NT2/D1 (cell line): ENCODE measurements around the gene SBF2.

ENCODE experiments used
- DNase-seq: peaks from one replicate; pipeline ENCODE4 v3.0.0-alpha.2; 2011; ENCODE audit warnings: low read depth, low spot score
- H3K27me3 ChIP-seq: 2 replicates; pipeline ENCODE4 v1.6.0; 2011; ENCODE audit warnings: mild to moderate bottlenecking; ENCODE audit not compliant: insufficient read length, insufficient read depth
- H3K36me3 ChIP-seq: 2 replicates; pipeline ENCODE4 v1.6.1; 2011; ENCODE audit warnings: mild to moderate bottlenecking, low read length, mixed read lengths; ENCODE audit not compliant: insufficient read depth, insufficient read length
- H3K4me1 ChIP-seq: 2 replicates; pipeline ENCODE4 v1.5.1; 2011; ENCODE audit not compliant: insufficient read depth, insufficient read length
- H3K4me3 ChIP-seq: 2 replicates; pipeline ENCODE4 v1.5.1; 2011; ENCODE audit warnings: low read depth; ENCODE audit not compliant: insufficient read length
- H3K9ac ChIP-seq: 2 replicates; pipeline ENCODE4 v1.6.0; 2011; ENCODE audit warnings: low read depth; ENCODE audit not compliant: insufficient read length
- H3K9me3 ChIP-seq: 2 replicates; pipeline ENCODE4 v1.5.1; 2011; ENCODE audit warnings: mild to moderate bottlenecking, low read length; ENCODE audit not compliant: insufficient read depth
- SUZ12 ChIP-seq: IDR thresholded peaks from 2 replicates; pipeline ENCODE4 v1.6.1; 2011; ENCODE audit not compliant: insufficient read length, insufficient read depth; ENCODE audit errors: extremely low read depth
- YY1 ChIP-seq: IDR thresholded peaks from 2 replicates; pipeline ENCODE4 v1.6.1; 2011; ENCODE audit not compliant: insufficient read length, insufficient read depth
- ZNF274 ChIP-seq: IDR thresholded peaks from 2 replicates; pipeline ENCODE4 v1.6.1; 2011; ENCODE audit warnings: mild to moderate bottlenecking, low read depth, low read length

SBF2 gene

GRCh38 chr11:9927670-9928069, 366.3 kb downstream of the SBF2 start:
- Histone ChIP-seq H3K27me3 (no peaks in the 10 kb centered on the region), H3K4me3 (no peak overlapping the region), H3K9me3 (peaks cover 6% of the 10 kb centered on the region; the same call in 1 of the 2 replicates), H3K4me1 (no peaks in the 10 kb centered on the region), H3K36me3 (no peaks in the 10 kb centered on the region), H3K9ac (no peak overlapping the region)
- no peak for DNase-seq
- TF ChIP-seq SUZ12 = no peak
- no peak for TF ChIP-seq ZNF274
- no peak for TF ChIP-seq YY1

- Histone ChIP-seq H3K9ac (no peak overlapping the region), H3K4me3 (no peak overlapping the region), H3K4me1 (no peaks in the 10 kb centered on the region), H3K27me3 (no peaks in the 10 kb centered on the region), H3K36me3 (no peaks in the 10 kb centered on the region), H3K9me3 (no peaks in the 10 kb centered on the region)
- no peak for DNase-seq
- TF ChIP-seq YY1 = no peak
Observed at GRCh38 chr11:9923280-9923679, 370.7 kb downstream of the SBF2 start.

GRCh38 chr11:9922806-9923205, 371.2 kb downstream of the SBF2 start:
- no peak for TF ChIP-seq ZNF274
- no peak for TF ChIP-seq SUZ12
- H3K36me3 ChIP-seq = no peaks in the 10 kb centered on the region
- H3K27me3 ChIP-seq = no peaks in the 10 kb centered on the region
- no peak overlapping the region for H3K4me3 ChIP-seq
- DNase-seq = peak; percentile 23
- no peaks in the 10 kb centered on the region for H3K9me3 ChIP-seq
- H3K4me1 ChIP-seq = no peaks in the 10 kb centered on the region
- peak overlapping the region; percentile 42 for H3K9ac ChIP-seq

GRCh38 chr11:9916480-9916879, 377.5 kb downstream of the SBF2 start:
- TF ChIP-seq YY1 (no peak), SUZ12 (no peak), ZNF274 (no peak)
- Histone ChIP-seq H3K9ac (no peak overlapping the region), H3K4me3 (no peak overlapping the region), H3K9me3 (no peaks in the 10 kb centered on the region), H3K27me3 (no peaks in the 10 kb centered on the region), H3K36me3 (no peaks in the 10 kb centered on the region), H3K4me1 (no peaks in the 10 kb centered on the region)
- DNase-seq = no peak

GRCh38 chr11:9914064-9914463, 380.0 kb downstream of the SBF2 start:
- no peak for DNase-seq
- no peak overlapping the region for H3K9ac ChIP-seq
- no peaks in the 10 kb centered on the region for H3K9me3 ChIP-seq
- H3K27me3 ChIP-seq = no peaks in the 10 kb centered on the region
- no peaks in the 10 kb centered on the region for H3K36me3 ChIP-seq
- H3K4me1 ChIP-seq = no peaks in the 10 kb centered on the region
- TF ChIP-seq ZNF274 (no peak), SUZ12 (no peak), YY1 (no peak)
- H3K4me3 ChIP-seq = no peak overlapping the region

GRCh38 chr11:9905960-9906791, 387.8 kb downstream of the SBF2 start:
- Histone ChIP-seq H3K9me3 (no peaks in the 10 kb centered on the region), H3K4me3 (no peak overlapping the region)

GRCh38 chr11:9905501-9905951, 388.5 kb downstream of the SBF2 start:
- Histone ChIP-seq H3K4me3 (no peak overlapping the region), H3K4me1 (no peaks in the 10 kb centered on the region)

More at GRCh38 chr11:9905960-9906791, 387.8 kb downstream of the SBF2 start:
- TF ChIP-seq SUZ12 = no peak
- TF ChIP-seq ZNF274 = no peak
- TF ChIP-seq YY1 = no peak
- Histone ChIP-seq H3K4me1 (no peaks in the 10 kb centered on the region), H3K36me3 (no peaks in the 10 kb centered on the region), H3K9ac (no peak overlapping the region), H3K27me3 (no peaks in the 10 kb centered on the region)
- DNase-seq = peak; percentile 72

GRCh38 chr11:9903579-9903978, 390.4 kb downstream of the SBF2 start:
- Histone ChIP-seq H3K9ac (no peak overlapping the region), H3K9me3 (no peaks in the 10 kb centered on the region), H3K36me3 (no peaks in the 10 kb centered on the region), H3K4me3 (no peak overlapping the region), H3K4me1 (no peaks in the 10 kb centered on the region), H3K27me3 (no peaks in the 10 kb centered on the region)
- TF ChIP-seq SUZ12 (no peak), YY1 (no peak), ZNF274 (no peak)
- no peak for DNase-seq

More at GRCh38 chr11:9905501-9905951, 388.5 kb downstream of the SBF2 start:
- Histone ChIP-seq H3K9me3 (no peaks in the 10 kb centered on the region), H3K27me3 (no peaks in the 10 kb centered on the region), H3K36me3 (no peaks in the 10 kb centered on the region), H3K9ac (no peak overlapping the region)
- DNase-seq = no peak
- TF ChIP-seq SUZ12 (no peak), YY1 (no peak), ZNF274 (no peak)
